ENCODE measurements around the gene D2HGDH.
"Not testable (repeated sequence)": the region's sequence is repeated elsewhere in the genome, so short reads cannot be mapped to it uniquely, and the experiment has no call there.

The D2HGDH gene

DNA sequence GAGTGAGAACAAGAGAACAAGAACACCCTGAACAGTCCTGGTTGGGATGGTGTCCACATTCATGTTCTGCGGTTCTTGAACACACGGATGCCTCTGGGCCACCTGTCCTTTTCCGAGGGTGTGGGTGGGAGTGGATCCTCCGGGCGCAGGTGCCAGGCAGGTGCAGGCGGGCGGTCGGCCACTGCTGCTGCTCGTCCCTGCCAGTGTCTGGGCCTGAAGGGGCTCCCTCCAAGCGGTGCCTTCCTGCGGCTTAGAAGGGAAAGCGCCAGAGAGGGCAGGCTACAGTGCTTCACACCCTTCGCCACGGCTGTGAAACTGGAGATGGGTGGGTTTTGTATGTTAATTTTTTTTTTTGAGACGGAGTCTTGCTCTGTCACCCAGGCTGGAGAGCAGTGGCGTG, 8.0 kb upstream of the D2HGDH start:
- DNase-seq, result no peak

DNA sequence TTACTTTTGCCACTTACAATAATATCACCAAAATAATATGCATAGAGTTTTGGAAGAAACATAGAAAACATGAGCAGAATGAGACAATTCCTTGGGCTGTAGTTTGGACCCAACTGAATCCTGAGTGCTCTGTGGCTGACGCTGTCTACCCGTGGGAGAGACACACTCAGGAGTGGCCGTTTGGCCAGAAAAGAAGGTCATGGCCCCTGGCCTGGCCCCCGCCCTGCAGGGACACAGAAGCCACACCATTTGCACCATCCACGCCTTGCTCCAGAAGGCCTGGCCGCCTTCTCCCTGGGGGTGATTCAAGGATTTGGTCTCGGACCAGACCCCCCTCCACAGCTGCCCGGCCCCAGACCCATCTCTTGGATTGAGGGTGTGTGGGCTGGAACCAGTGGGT, 6.4 kb upstream of the D2HGDH start:
- no peak for DNase-seq

DNA sequence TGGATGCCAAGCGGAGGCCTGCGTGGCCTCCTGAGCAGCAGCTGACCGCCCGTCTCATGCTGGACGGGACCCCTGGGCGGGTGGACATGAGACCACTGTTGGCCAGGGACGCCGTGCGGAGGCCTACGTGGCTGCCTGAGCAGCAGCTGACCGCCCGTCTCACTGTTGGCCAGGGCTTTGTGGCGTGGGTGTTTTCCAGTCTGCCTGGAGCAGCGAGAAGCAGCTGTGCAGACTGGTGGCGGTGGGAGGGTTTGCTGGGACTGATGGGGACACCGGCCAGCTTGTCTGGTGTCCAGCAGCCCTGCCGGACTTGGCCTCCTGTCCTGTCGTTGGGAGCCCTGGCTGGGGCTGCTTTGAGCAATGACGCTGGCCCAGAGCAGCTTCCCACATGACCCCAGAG, 5.8 kb upstream of the D2HGDH start:
- DNase-seq, result no peak

DNA sequence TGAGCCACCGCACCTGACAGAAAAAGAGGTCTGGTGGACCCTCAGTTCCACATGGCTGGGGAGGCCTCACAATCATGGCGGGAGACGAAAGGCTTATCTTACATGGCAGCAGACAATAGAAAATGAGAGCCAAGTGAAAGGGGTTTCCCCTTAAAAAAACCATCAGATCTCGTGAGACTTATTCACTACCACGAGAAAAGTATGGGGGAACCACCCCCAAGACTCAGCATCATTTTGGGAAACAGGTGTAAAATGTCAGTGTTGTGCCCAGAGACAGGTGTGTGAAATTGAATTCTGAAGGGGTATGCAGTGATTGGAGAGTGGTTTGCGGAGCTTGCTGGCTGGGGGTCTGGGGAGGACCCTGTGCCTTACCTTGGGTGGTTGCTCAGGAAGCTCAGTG, 4.6 kb upstream of the D2HGDH start:
- DNase-seq, result no peak

DNA sequence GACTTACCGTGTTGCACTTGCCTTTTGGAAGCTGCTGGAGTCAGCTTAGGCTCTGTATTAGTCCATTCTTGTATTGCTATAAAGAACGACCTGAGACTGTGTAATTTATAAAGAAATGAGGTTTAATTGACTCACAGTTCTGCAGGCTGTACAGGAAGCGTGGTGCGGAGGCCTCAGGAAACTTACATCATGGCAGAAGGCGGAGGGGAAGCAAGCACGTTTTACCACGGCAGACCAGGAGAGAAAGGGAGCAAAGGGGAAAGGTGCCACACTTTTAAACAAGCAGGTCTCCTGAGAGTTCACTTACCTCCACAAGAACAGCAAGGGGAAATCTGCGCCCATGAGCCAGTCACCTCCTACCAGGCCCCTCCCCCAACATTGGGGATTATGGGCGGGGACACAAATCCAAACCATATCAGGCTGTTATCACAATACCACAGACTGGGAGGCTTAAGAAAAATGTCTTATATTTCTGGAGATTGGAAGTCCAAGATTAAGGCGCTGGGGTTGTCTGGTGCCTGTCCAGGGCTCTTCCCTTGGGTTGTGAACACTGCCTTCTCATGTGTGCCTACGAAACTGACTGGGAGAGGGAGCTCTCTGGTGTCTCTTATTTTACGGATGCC, 3.6 kb upstream of the D2HGDH start:
- no peak for DNase-seq

DNA sequence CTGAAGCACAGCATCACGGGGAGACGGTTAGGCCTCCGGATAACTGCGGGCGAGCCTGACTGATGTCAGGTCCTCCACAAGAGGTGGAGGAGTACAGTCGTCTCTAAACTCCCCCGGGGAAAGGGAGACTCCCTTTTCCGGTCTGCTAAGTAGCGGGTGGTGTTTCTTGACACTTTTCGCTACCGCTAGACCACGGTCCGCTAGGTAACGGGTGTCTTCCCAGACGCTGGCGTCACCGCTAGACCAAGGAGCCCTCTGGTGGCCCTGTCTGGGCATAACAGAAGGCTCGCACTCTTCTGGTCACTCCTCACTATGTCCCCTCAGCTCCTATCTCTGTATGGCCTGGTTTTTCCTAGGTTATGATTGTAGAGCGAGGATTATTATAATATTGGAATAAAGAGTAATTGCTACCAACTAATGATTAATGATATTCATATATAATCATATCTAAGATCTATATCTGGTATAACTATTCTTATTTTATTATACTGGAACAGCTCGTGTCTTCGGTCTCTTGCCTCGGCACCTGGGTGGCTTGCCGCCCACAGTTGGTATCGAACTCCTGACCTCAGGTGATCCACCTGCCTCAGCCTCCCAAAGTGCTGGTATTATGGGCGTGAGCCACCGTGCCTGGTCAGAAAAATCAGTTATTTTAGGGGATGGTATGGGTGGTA, 1.8 kb upstream of the D2HGDH start:
- DNase-seq, result not testable (repeated sequence)

DNA sequence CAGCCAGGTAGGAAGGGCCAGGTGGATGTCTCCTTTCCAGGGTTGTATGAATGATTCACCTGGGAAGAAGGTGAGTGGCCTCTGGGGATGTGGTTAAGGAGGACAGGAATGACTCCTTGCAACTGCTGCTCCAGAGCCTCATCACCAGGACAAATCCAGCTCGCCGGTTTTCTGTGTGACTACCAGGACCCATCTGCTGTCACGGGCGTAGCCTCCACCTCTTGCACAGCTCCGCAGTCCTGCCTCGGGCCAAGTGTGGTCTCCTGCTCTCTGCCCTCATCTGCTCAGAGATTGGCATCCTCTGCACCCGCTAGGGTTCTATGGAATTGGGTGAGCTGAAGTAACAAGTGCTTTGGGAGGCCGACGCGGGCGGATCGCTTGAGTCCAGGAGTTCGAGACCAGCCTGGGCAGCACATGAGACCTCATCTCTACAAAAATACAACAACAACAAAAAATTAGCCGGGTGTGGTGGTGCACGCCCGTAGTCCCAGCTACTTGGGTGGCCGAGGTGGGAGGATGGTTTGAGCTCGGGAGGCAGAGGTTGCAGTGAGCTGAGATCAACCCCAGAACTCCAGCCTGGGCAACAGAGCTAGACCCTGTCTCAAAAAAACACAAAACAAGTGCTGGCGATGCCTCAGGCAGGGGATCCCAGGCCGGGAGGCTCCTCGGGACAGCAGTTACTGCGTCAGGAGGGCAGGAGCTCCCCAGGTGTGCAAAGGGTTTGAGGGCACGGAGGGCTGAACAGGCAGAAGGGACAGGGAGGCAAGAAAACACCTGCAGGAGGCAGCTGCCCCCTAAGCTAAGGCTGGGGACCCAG, 831 bp upstream of the D2HGDH start:
- DNase-seq, result no peak

DNA sequence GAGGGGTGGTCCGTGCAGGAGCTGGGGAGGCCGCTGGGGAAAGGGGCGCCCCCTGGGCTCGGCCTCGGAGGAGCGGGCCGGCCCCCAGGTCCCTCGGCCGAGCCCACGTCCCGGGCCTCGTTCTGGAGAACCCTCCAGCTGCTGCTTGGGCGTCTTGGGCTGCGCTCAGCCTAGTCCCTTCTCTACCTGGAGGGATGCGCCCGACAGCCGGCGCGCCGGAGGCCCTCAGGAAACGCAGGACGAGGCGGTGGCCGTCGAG, 293 bp upstream of the D2HGDH start:
- DNase-seq, result no peak

DNA sequence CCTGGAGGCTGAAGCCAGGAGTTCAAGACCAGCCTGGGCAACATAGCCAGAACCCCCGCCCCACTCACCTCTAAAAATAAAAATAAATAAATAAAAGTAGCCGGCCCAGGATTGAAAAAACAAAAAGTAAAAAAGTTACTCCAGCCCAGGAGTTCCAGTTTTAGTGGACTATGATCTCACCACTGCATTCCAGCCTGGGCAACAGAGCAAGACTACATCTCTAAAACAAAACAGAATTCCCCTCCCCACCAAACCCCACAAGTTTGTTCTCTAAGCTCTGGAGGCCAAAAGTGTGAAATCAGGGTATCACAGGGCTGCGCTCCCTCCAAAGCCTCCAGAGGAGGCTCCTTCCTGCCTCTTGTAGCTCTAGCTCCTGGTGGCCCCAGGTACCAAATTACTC, 1.7 kb downstream of the D2HGDH start:
- no peak for DNase-seq

DNA sequence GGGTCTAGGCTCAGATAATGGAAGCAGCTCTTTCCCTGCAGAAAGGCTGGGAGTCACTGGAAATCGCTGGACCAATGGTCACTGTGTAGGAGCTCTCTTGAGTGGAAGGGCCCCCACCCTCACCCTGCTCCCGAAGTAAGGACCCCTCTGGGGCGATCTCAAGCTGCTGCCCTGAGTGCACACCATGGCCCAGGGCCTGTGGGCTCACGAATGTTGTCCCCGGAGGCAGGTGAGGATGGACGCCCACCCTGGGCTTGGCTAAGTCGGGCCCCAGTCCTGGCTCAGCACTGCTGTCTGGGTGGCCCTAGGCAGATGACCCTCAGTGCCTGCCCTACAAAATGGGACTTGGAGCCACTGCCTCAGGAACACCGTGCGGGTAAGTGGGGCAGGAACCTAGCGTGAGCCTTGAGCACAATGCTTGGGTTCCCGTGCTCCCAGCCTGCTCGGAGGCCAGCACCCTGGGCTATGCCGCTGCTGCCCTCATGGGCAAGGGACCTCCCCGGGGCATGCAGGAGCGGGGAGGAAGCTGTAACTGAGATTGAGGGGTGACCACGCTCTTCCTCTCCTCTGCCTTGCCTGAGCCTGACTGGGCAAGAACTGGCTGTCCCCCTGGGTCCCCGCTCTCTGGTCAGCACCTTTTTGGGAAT, 3.7 kb downstream of the D2HGDH start:
- DNase-seq, result no peak

DNA sequence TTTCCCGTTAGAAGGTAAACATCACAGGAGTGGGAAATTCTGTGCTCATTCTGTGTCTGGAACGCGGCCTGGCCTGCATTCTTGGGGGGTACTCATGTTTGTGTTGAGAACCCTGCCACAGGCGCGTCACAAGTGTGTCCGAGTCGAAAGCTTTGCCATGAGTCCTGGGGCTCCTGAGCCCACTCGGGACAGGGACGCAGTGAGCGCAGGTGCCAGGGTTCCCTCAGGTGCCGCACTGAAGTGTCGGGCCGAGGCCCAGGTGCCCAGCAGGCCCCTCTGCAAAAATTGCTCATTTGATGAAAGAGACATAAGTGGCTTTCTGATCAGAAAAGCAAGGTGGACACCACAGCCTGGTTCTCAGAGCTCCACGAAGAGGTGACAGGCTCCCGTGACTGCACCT, 4.7 kb downstream of the D2HGDH start:
- no peak for DNase-seq

DNA sequence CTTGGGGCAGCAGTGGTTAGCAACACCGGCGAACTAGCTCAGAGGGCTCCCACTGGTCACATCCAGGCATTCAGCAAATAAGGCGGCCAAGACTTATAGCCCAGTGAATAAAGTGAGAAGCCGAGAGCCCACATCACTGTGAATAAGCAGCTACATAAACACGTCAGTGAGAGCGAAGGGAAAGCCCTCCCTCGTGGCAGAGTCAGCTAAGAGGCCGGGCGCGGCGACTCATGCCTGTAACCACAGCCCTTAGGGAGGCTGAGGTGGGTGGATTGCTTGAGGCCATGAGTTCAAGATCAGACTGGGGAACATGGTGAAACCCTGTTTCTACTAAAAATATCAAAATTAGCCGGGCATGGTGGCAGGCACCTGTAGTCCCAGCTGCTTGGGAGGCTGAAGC, 5.2 kb downstream of the D2HGDH start:
- DNase-seq, result no peak

DNA sequence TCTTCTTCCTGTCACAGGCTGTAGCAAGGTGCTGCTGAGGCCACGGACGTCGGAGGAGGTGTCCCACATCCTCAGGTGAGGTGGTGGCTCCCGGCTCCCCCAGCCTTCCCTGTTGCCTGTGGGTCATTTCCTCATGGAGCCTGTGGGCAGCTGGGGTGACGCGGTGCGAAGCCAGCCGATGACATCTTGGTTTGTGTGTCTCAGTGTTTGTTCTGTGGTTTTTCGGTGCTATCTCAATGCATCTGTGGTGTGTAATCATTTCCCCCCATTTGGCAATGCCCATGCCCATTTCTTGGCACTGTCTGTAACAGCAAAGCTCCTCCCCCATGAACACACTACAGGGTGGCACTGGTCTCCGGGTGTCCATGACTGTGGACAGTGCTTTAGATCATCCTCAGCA, 6.6 kb downstream of the D2HGDH start:
- no peak for DNase-seq

DNA sequence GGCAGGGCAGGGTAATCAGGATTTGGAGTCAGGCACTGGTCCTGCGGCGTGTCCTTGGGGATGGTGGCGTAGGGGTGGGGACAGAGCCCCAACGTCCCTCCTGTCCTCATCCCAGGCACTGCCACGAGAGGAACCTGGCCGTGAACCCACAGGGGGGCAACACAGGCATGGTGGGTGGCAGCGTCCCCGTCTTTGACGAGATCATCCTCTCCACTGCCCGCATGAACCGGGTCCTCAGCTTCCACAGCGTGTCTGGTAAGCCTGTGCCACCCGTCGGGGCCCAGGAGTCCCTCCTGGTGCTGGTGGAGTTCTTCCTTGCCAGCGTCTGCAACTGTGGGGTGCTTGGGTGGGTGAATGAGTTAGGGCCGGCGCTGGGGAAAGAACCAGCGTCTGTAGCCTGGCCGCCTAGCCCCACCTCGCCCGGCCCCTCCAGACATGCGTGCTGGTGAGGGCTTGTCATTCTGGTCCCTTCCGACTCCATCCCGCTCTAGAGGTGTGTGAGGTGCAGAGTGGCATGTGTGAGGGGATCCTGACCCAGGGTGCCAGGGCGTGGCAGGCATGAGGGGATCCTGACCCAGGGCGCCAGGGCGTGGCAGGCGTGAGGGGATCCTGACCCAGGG, 8.0 kb downstream of the D2HGDH start:
- no peak for DNase-seq

DNA sequence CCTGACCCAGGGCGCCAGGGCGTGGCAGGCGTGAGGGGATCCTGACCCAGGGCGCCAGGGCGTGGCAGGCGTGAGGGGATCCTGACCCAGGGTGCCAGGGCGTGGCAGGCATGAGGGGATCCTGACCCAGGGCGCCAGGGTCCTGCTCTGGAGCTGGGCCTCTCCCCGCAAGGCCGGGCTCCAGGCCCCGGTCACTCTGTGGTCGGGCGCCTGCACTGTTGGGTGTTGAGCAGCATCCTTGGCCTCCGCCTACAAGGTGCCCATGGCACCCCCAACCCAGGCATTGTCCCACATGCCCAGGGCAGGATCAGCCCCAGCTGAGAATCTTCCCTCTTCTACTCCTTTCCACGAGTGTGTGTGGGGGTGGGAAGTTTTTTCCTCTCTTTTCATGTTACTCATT, 8.6 kb downstream of the D2HGDH start:
- not testable (repeated sequence) for DNase-seq

DNA sequence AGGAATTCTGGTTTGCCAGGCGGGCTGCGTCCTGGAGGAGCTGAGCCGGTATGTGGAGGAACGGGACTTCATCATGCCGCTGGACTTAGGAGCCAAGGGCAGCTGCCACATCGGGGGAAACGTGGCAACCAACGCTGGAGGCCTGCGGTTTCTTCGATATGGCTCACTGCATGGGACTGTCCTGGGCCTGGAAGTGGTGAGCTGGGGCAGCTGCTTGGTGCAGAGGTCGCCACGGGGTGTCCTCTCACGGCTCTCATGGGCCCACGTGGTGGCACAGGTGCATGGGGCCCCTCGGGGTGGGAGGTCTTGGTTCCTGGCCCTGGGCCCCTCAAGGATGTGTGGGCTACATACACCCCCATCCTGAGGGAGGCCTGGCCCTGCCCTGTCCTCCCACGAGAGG, 9.2 kb downstream of the D2HGDH start:
- no peak for DNase-seq

DNA sequence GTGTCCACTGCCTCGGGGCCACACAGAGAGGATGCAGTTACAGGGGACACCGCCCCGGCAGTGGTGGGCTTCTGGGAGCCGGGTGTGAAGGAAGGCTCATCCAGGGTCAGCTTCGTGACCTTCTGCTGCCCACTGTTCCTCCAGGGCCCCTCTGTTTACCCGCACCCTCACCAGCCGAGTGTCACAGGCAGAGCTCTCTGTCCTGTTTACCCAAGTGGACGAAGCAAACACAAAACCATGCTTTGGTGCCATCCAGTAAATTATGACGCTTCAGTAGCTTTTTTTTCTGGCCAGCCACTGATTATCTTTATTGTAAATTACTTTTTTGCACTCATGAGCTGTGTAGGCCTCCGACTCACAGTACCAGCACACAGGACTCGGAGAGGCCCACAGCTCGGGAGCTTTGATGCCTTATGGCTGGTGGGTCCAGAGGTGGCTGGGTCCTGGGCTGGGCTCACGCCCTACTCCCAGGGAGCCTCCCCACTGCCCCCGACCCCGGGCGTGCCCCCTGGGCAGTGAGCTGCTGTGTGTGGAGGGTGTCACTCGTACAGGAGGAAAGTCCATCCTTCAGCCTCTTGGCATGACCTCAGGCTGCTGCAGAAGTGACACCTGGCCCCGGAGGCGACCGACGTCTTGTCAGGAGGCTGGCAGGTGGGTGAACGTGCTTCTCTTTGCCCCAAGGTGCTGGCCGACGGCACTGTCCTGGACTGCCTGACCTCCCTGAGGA, 9.8 kb downstream of the D2HGDH start:
- no peak for DNase-seq

DNA sequence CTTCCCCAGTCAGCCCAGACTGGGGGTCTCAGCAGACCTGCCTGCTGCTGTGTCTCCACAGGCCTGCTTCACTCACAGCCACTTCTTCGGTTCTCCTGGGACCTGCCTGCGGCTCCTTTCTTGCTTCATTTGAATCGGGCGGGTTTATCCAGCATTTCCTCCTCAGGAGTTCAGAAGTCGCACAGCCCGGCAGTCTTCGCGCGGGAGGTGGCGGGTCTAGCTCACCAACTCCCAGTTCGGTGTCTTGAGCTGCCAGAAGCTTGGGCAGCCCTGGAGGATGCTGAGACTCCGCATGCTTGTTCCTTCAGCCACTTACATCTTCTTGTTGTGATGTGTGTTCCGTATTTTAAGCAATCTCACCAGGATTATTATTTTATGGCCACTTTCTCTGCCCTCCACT, 10.8 kb downstream of the D2HGDH start:
- no peak for DNase-seq

DNA sequence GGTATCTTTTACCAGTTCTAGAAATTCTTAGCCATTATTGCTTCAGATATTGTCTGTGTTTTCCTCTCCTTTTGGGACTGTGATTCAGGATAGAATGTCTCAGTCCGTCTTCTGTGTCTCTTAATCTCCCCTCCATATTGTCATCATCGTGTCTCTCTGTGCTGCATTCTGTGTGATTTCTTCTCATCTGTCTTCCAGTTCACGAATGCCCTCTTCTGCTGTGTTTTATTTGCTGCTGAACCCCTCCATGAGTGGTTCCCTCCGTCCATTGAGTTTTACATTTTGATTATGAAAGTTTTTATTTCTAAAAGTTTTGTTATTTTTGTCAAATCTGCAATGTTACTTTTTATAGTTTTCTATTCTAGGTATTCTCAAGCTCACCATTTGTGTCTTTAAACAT, 11.7 kb downstream of the D2HGDH start:
- no peak for DNase-seq

DNA sequence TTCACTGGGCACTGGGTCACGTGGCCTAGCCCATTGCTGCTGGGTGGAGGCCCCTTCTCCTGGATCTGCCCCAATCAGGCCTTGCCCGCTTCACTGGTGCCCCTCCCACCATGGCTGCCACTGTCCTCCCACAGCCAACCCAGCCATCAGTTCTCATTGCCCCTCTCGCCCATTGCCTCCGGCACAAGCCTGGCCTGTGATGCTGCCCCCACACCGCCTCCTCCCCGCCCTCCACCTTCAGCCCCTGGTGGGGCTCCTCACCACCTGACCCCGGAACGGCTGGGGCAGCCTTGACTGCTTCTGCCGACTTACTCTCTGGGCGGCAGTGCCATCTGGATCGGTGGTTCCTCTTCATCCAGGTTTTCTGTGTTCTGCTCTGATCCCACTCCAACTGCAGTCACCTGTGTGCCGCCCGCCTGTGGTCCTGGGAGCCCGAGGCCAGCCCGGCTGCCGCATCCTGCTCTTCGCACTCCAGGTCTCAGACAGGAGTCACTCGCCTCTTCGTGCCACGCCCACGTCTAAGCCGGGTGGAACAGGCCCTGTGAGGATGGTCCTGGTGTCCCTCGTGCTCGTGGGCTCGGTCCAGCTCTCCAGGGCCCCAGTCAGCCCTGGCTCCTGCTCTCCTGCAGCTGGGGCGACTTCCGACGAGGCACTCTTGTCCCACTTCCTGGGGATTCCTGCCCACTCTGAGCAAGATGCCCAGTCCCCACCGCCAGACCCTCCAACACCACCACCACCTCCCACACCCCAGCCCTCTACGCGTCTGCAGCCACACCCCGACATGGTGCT, 14.2 kb downstream of the D2HGDH start:
- DNase-seq, result no peak

DNA sequence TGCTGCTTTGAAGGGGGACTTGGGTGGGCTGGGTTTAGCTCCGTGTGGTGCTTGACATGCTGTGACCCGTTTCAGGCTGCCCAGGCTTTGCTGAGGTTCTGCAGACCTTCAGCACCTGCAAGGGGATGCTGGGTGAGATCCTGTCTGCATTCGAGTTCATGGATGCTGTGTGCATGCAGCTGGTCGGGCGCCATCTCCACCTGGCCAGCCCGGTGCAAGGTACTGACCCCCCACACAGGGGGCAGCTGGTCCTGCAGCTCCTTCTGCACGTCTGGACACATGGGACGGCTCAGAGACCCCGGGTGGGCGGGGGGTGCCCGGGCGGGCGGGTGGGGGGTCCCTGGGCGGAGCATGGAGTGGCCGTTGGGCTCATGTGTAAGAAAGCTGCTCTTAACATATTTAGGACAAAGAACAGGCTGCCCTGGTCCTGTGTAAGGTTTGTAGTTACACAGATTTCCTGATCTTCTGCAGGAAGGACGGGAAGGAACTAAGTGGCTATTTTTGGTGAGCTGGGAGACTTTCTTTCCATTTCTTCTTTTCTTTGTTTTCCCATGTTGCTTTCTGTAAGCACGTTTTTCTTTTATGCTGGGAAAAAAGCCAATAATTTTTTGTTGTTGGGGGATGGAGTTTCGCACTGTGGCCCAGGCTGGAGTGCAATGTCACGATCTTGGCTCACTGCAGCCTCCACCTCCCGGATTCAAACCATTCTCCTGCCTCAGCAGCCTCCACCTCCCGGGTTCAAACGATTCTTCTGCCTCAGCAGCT, 15.8 kb downstream of the D2HGDH start:
- DNase-seq, result no peak
